K562 (cell line): ENCODE data around the gene TGFB1I1. TPM values are rescaled to one million over a fixed set of nuclear protein-coding genes. Genes with fewer than 3 reads are reported as not detected.

ENCODE experiments used
- ATF1 ChIP-seq, 2 experiments: fragments of 450-650 bp in 1 of 2; IDR thresholded peaks; 2 replicates each; pipeline ENCODE4 v1.6.1; 2016; ENCODE audit warnings: missing compliant biosample characterization in 1 of 2, missing genetic modification characterization in 1 of 2
- BHLHE40 ChIP-seq: IDR thresholded peaks from 2 replicates; pipeline ENCODE4 v1.6.1; 2011; ENCODE audit warnings: low read length, improper control_type of control experiment
- CXXC5 ChIP-seq: fragments of 250-450 bp; sonication (Bioruptor Pico); IDR thresholded peaks from 2 replicates; pipeline ENCODE4 v1.8.0; 2022; ENCODE audit warnings: inconsistent platforms, mild to moderate bottlenecking, moderate library complexity
- ETV1 ChIP-seq: fragments of 450-650 bp; conservative IDR thresholded peaks from 2 replicates; pipeline ENCODE4 v1.6.1; 2016; ENCODE audit warnings: missing genetic modification characterization, control low read depth, low read depth, missing compliant biosample characterization
- HDAC2 ChIP-seq: fragments of 450-650 bp; IDR thresholded peaks from 2 replicates; pipeline ENCODE4 v1.6.1; 2016; ENCODE audit warnings: mild to moderate bottlenecking
- JUND ChIP-seq, 2 experiments: IDR thresholded peaks; 2 replicates in 1 of 2; 3 replicates in 1 of 2; pipeline ENCODE4 v1.6.1; 2011; ENCODE audit warnings: borderline replicate concordance in 2 of 2, low read depth in 2 of 2, low read length in 2 of 2, improper control_type of control experiment in 1 of 2, missing biosample characterization in 1 of 2, missing genetic modification characterization in 1 of 2, missing genetic modification reagents in 1 of 2
- L3MBTL2 ChIP-seq: fragments of 450-650 bp; IDR thresholded peaks from 2 replicates; pipeline ENCODE4 v1.6.1; 2016; ENCODE audit warnings: mild to moderate bottlenecking, moderate library complexity
- MEIS2 ChIP-seq: fragments of 450-650 bp; IDR thresholded peaks from 2 replicates; pipeline ENCODE4 v1.6.1; 2014; ENCODE audit warnings: mild to moderate bottlenecking; ENCODE audit not compliant: partially characterized antibody
- U2AF1 ChIP-seq: fragments of 200-400 bp; formaldehyde crosslinking; optimal IDR thresholded peaks from 2 replicates; pipeline ENCODE3; 2017; ENCODE audit warnings: mild to moderate bottlenecking, low read depth, low read length, moderate library complexity
- polyA plus RNA-seq, 8 experiments: library from polyadenylated mRNA; depleted of rRNA in 4 of 8; stranded (reverse) in 5 of 8; unstranded in 3 of 8; fragments of >200 nt; fragmentation: Nextera tagmentation in 2 of 8; fragmentation: Illumina TruSeq in 1 of 8; extraction: Ambion mirVana in 2 of 8; extraction: Trizol in 1 of 8; gene quantifications; 2 replicates each; pipeline versions ENCODE4 v1.2.1 to v1.2.3, GENCODE V29; 2011 to 2014; ENCODE audit warnings: inconsistent platforms in 1 of 8, missing spikeins in 1 of 8
- total RNA-seq, 7 experiments: library from RNA; depleted of rRNA in 6 of 7; stranded (reverse); fragments of >200 nt in 6 of 7; fragmentation: Illumina TruSeq in 2 of 7; extraction: Trizol in 2 of 7; gene quantifications; 2 replicates each; pipeline versions ENCODE4 v1.2.1 to v1.2.3, GENCODE V29; 2011 to 2021; ENCODE audit warnings: low replicate concordance in 1 of 7
- TF ChIP-seq, protein P1 (sequence below): fragments of 450-650 bp; IDR thresholded peaks from 2 replicates; pipeline ENCODE4 v1.6.1; 2016
- TF ChIP-seq, protein P2 (sequence below): sonication (generic); formaldehyde crosslinking; IDR thresholded peaks from 2 replicates; pipeline ENCODE4 v1.9.0; 2022; ENCODE audit warnings: mild to moderate bottlenecking, missing genetic modification reagents
- TF ChIP-seq, protein P3 (sequence below): sonication (generic); formaldehyde crosslinking; IDR thresholded peaks from 2 replicates; pipeline ENCODE4 v1.8.0; 2023; ENCODE audit warnings: mild to moderate bottlenecking, missing genetic modification reagents
- TF ChIP-seq, protein P4 (sequence below), 2 experiments: IDR thresholded peaks in 1 of 2; conservative IDR thresholded peaks in 1 of 2; 2 replicates each; pipeline ENCODE4 v1.6.1; 2016; ENCODE audit warnings: low read depth in 2 of 2, mild to moderate bottlenecking in 1 of 2, missing compliant biosample characterization in 1 of 2, missing genetic modification characterization in 1 of 2, moderate library complexity in 1 of 2

Gene TGFB1I1
- total and polyA plus RNA-seq, 9 of the 15 experiments (the other 6 are each of a cell fraction or from before 2014, with no cell fraction given) = 0.04 to 0.91 (median 0.19) TPM

DNA sequence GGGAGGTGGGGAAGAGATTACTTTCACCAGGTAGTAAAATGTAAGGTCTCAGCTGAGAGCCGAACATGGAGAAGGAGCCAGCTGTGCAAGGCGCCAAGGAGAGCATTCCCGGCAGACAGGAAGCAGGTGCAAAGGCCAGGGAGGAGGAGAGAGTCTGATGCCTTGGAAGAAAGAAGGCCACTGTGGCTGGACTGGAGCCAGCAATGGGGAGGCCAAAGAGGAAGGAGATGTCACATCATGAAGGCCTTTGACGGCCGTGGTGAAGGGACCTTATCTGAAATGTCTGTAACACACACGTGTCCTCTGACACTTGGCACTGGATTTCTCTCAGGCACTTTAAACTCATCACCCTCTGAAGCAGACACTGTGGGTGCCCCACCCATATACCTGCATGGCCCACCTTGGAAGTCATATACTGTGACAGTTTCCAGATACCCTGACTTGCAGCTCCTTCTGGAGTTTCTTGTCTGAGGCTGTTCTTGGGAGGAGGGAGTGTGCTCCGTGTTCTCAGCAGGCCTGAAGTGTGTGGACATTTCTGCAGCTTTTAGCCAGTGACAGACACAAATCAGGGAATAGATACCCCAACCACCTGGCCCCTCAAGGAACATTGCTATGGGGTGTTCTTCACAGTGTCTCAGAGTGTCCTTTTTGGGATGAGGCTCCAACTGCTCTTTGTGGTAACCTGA is 9.0 kb downstream of the TGFB1I1 start (continued):
- TF ChIP-seq, protein P1, sequence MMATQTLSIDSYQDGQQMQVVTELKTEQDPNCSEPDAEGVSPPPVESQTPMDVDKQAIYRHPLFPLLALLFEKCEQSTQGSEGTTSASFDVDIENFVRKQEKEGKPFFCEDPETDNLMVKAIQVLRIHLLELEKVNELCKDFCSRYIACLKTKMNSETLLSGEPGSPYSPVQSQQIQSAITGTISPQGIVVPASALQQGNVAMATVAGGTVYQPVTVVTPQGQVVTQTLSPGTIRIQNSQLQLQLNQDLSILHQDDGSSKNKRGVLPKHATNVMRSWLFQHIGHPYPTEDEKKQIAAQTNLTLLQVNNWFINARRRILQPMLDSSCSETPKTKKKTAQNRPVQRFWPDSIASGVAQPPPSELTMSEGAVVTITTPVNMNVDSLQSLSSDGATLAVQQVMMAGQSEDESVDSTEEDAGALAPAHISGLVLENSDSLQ = peak; percentile 85
- TF ChIP-seq JUND (IDR thresholded peaks at IDR 0.05; ENCODE audit: borderline replicate concordance, low read depth, low read length) = peak; percentile 9; the same call in 1 of the 2 replicates
- no peak; the same call in 2 of the 3 replicates for TF ChIP-seq JUND (tag; IDR thresholded peaks at IDR 0.05; ENCODE audit: borderline replicate concordance, low read depth, low read length)
- TF ChIP-seq, protein P2, sequence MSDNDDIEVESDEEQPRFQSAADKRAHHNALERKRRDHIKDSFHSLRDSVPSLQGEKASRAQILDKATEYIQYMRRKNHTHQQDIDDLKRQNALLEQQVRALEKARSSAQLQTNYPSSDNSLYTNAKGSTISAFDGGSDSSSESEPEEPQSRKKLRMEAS (CRISPR knock-in tag) = peak; percentile 38; the same call in 1 of the 2 replicates
- TF ChIP-seq ATF1 (CRISPR knock-in tag; IDR thresholded peaks at IDR 0.05) = no peak
- 0 out of 2 replicates have a peak, but pooled peaks have one; percentile 13 for TF ChIP-seq ATF1 (tag; IDR thresholded peaks at IDR 0.05)
- TF ChIP-seq CXXC5 = peak; percentile 12; the same call in 1 of the 2 replicates
- TF ChIP-seq BHLHE40 = peak; percentile 85
- TF ChIP-seq L3MBTL2 = peak; percentile 74
- peak; percentile 56 for TF ChIP-seq ETV1
- TF ChIP-seq HDAC2 = no peak
- TF ChIP-seq, protein P3, sequence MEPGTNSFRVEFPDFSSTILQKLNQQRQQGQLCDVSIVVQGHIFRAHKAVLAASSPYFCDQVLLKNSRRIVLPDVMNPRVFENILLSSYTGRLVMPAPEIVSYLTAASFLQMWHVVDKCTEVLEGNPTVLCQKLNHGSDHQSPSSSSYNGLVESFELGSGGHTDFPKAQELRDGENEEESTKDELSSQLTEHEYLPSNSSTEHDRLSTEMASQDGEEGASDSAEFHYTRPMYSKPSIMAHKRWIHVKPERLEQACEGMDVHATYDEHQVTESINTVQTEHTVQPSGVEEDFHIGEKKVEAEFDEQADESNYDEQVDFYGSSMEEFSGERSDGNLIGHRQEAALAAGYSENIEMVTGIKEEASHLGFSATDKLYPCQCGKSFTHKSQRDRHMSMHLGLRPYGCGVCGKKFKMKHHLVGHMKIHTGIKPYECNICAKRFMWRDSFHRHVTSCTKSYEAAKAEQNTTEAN (CRISPR knock-in tag) = no peak
- peak; percentile 87 for TF ChIP-seq MEIS2
- TF ChIP-seq U2AF1 = no peak
- TF ChIP-seq, protein P4, sequence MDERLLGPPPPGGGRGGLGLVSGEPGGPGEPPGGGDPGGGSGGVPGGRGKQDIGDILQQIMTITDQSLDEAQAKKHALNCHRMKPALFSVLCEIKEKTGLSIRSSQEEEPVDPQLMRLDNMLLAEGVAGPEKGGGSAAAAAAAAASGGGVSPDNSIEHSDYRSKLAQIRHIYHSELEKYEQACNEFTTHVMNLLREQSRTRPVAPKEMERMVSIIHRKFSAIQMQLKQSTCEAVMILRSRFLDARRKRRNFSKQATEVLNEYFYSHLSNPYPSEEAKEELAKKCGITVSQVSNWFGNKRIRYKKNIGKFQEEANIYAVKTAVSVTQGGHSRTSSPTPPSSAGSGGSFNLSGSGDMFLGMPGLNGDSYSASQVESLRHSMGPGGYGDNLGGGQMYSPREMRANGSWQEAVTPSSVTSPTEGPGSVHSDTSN (CRISPR knock-in tag; IDR thresholded peaks at IDR 0.05; ENCODE audit: low read depth) = 0 out of 2 replicates have a peak, but pooled peaks have one; percentile 7
- TF ChIP-seq, protein P4 (tag; conservative IDR thresholded peaks at IDR 0.05; ENCODE audit: low read depth) = peak; percentile 79
